ENCODE measurements around the gene ATG9A.

- TF ChIP-seq FOS (IDR thresholded peaks at IDR 0.05; ENCODE audit: borderline replicate concordance, insufficient read depth, low read length) (no peak), CTCF (IDR thresholded peaks at IDR 0.05; ENCODE audit: extremely low read depth in 1 of 2, insufficient read depth in 1 of 2, low read depth in 1 of 2, low read length in 2 of 2) (no peak), MAX (IDR thresholded peaks at IDR 0.05; ENCODE audit: insufficient read depth, insufficient read length) (no peak), JUN (IDR thresholded peaks at IDR 0.05; ENCODE audit: borderline replicate concordance, insufficient read depth, insufficient read length, low read depth) (no peak), POLR2A (IDR thresholded peaks at IDR 0.05; ENCODE audit: low read depth, low read length) (no peak), MYC (IDR thresholded peaks at IDR 0.05; ENCODE audit: low read depth, low read length) (no peak), POLR2AphosphoS5 (IDR thresholded peaks at IDR 0.05; ENCODE audit: insufficient read depth, low read depth, low read length) (no peak), EZH2 (IDR thresholded peaks at IDR 0.05; ENCODE audit: borderline replicate concordance, low read depth, low read length, severe bottlenecking) (no peak), GATA2 (IDR thresholded peaks at IDR 0.05; ENCODE audit: insufficient read depth, insufficient read length, low read depth, low read length) (no peak)
Measured at GRCh38 chr2:219197388-219197787, 32.0 kb downstream of the ATG9A start.

Data from endothelial cell of umbilical vein (primary cell).